Hepatic stellate cell (primary cell): ENCODE data around the gene MRE11.
"Not testable (repeated sequence)": the region's sequence is repeated elsewhere in the genome, so short reads cannot be mapped to it uniquely, and the experiment has no call there.

ENCODE experiments used
- DNase-seq: peaks from one replicate; pipeline ENCODE4 v3.0.0; 2011; ENCODE audit warnings: low spot score

MRE11 gene

GRCh38 chr11:94424011-94424410 lies 69.6 kb downstream of the MRE11 start:
- no peak for DNase-seq

DNA sequence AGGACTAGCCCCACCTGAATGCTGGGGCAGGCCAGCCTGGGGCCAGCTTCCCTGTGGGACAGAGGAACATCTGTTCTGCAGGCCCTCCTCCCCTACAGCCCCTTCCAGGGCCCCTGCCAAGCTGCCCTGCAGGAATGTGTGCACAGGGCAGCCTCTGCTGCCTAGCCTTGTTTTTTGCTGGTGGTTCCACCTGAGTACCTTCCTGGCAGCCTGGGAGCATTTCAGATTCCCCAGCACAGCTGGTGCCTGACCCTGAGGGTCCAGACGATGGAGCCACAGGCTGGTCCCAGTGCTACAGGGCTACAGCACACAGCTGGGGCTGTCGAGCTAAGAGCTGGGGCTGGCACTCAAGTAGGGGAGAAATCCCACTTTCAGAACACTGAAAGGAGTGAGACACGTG lies 70.1 kb downstream of the MRE11 start:
- DNase-seq, result no peak

- DNase-seq, result no peak
These were observed 75.4 kb downstream of the MRE11 start for GRCh38 chr11:94418123-94418765.

DNA sequence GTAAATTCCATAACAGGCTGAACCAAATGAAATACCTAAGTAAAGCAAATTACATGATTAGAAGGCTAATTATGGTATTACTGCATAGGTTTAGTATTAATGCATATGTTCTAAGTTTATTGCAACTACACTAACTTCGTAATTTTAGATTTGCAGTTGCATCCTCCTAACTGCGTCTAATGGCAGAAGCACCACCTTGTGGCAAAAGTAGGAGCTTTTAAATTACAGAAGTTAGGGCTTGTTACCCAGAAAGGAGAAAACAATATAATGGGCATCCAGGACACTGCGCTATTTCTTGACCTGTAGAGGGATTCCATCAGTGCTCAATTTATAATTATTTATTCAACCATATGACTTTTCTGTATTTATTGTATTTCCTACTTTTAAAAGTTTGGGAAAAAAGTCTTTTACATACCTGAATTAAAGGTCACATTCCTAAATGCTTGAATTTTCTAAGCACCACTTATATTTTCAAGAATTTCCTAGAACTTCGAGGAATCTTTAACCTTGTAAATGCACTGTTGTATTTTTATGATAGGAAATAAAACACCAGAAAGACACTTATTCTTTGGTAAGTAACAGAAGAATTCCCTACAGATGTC lies 76.2 kb downstream of the MRE11 start:
- no peak for DNase-seq

DNA sequence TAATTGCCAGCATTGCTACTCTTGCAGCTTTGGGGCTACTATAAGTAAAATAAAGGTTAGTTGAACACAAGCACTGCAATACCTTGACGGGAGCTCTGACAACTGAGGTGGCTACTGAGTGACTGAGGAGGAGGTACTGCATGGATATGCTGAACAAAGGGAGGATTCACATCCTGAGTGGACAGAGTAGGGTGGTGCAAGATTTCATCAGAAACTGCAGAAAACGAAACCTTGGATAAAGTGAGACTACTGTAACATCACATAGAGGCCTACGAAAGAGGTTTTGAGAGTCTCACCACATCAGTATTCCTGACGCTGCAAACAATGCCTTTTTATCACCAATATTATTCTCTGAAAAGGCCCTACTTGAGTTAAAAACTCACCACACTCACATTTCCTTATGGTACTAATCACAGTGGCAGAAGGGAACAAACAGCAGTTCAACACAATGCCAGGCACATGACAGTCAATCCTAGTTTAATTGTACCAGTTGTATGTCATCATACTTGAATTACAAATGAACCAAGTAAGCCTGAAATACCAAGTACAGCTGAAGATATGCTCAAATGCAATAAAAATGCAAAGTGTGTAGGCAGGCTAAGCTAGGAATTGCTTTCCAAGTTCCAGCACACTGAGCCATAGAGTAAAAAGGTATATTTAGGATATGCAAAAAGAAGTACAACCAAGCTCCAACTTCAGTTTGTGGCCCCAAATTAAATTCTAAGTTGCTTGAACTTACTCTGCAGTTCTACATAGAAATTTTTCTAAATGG lies 88.4 kb downstream of the MRE11 start:
- DNase-seq, result no peak

- no peak for DNase-seq
These were observed 91.3 kb downstream of the MRE11 start for GRCh38 chr11:94402355-94402754.

DNA sequence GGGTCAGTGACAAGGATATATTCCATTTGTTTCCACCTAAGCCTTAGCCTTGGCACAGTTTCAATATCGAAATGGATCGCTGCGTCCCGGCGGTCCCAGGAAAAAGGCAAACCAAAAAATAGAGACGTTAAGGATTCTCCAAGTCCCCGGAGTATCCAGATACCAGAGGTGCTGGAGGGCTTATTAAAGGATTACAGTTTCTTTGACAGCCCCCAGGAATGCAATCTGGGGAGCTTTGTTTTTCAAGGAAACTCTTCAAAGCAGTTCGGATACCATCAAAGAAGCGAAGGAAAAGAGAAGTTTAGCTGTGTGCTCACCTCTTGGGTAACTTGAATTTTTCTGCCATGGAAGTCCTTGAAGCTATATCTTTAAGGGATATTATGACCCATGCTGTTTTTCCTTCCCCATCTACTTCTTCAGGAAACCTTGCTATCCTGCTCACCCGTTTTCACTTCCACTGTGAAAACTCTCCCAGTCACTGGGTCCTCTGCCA lies 91.8 kb downstream of the MRE11 start:
- DNase-seq, result no peak

DNA sequence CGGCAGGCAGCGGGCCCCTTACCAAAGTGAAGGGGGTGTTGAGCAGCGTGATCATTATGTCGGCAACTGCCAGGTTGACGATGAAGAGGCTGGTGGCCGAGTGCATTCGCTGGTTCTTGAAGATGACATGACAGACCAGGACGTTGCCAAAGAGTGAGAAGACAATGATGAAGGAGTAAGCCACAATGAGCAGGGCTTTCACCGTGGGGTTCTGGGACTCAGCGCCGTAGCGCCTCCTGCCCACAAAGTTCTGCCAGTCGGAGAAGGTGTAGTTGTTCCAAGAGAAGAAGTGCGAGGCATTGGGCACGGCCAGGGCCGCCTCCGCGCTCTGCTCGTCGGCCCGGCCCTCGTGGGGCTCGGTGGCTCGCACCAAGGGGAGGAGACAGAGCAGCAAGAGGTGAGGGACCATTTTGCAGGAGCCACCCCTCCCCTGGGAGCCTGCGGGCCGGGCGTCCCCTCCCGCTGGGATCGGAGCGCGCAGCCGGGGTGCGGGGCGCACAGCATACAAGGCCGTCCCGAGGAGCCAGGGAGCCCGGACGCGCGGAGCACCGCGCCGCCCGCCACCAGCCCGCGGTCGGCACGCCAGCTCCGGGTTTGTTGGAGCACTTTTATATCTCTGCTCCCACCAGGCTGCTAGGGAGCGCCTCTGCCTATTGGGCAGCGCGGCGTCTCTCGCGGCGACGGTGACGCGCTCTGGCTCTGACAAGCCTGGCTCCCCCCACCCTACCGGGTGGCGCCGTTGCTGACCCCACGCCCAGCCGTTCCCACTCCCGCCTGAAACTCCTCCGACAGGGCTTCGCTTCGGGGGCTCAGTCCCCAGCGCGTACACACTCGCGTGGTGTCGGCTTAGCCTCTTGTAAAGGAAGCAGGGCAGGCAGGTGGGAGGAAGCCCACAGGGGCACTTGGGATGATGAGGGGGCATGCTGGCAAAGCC lies 92.5 kb downstream of the MRE11 start, which contains the start of gene GPR83:
TSS of gene GPR83 (minus strand) at position 581 of the 934 bp plus-strand sequence. CDS start at position 409, 172 bp downstream.
- no peak for DNase-seq

DNA sequence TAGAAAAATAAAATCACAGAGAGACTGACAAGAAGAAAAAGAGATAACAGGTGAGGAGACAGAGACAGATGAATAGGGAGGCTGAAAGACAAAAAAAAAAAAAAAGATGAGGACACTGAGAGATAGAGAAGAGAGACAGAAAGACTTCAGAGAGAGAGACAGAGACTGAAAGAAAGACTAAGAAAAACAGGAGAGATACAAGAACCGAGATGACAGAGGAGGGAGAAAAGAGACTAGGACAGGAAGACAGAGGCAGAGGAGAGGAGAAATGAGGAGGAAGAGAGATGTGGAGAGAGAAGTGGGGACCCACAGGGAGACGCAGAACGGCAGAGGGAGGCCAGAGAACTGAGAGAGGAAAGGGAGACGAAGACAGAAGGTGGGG lies 93.2 kb downstream of the MRE11 start:
- no peak for DNase-seq

- DNase-seq, result no peak
These were observed 93.6 kb downstream of the MRE11 start for GRCh38 chr11:94400050-94400449.

GRCh38 chr11:94398101-94398500 lies 95.5 kb downstream of the MRE11 start:
- no peak for DNase-seq

DNA sequence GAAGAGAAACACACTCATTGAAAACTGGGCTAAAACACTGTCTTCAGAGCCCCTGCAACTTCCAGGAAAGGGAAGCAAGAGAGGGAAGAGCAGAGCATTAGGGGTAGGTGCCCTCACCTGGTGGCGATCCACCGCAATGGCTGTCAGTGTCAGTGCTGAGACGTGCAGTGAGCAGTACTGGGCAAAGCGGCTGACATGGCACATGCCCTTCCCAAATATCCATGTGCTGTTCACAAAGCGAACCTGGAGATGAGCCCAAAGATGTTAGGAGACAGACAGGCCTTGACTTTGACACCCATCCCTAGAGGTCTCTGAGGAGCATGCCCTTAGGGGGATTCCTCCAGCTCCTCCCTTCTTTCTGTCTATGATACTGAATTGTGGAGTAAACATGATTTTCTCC lies 97.4 kb downstream of the MRE11 start:
- DNase-seq, result no peak

DNA sequence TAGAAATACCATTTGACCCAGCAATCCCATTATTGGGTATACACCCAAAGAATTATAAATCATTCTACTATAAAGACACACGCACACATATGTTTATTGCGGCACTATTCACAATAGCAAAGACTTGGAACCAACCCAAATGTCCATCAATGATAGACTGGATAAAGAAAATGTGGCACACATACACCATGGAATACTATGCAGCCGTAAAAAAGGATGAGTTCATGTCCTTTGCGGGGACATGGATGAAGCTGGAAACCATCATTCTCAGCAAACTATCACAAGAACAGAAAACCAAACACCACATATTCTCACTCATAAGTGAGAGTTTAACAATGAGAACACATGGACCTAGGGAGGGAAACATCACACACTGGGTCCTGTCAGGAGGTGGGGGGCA lies 101.7 kb downstream of the MRE11 start:
- DNase-seq, result not testable (repeated sequence)

DNA sequence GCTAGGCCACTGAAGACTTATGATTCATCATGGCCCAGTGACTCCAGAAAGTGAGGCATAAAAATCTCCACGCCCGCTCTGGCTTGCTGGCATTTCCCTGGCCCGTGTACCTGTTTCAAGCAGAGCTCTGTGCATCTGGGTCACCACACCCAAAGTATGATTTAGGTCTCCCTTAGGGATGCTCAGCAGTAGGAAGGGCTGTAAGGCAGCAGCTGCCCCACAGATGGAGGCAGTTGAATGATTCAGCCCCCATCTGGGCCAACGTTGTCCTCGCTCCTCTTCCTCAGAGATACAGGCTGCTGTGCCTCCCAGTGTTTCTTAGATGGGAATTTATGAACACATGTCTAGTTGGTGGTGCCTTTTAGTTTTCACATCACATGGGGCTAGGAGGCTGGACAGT lies 114.0 kb downstream of the MRE11 start:
- no peak for DNase-seq

- no peak for DNase-seq
These were observed 116.8 kb downstream of the MRE11 start for GRCh38 chr11:94376841-94377240.

DNA sequence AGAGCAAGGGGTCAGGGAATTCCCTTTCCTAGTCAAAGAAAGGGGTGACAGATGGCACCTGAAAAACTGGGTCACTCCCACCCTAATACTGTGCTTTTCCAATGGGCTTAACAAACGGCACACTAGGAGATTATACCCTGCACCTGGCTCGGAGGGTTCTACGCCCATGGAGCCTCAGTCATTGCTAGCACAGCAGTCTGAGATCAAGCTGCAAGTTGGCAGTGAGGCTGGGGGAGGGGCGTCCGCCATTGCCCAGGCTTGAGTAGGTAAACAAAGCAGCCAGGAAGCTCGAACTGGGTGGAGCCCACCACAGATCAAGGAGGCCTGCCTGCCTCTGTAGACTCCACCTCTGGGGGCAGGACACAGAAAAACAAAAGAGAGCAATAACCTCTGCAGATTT lies 123.1 kb downstream of the MRE11 start:
- not testable (repeated sequence) for DNase-seq
